WTC11 (cell line): ENCODE results near the gene FBXW9.

Source experiments
- CREB1 ChIP-seq: sonication (generic); formaldehyde crosslinking; IDR thresholded peaks from 2 replicates; pipeline ENCODE4 v1.8.0; 2023; ENCODE audit warnings: mild to moderate bottlenecking, missing genetic modification reagents
- NFYB ChIP-seq: sonication (generic); formaldehyde crosslinking; conservative IDR thresholded peaks from 2 replicates; pipeline ENCODE4 v1.8.0; 2022; ENCODE audit warnings: low read depth, missing genetic modification reagents
- TF ChIP-seq, protein P1 (sequence below): sonication (generic); formaldehyde crosslinking; IDR thresholded peaks from 2 replicates; pipeline ENCODE4 v1.8.1; 2023; ENCODE audit warnings: mild to moderate bottlenecking, missing genetic modification reagents, moderate library complexity
- TF ChIP-seq, protein P2 (sequence below): fragments of 200-600 bp; IDR thresholded peaks from 2 replicates; pipeline ENCODE4 v1.8.0; 2022; ENCODE audit warnings: antibody characterized with exemption

DNA sequence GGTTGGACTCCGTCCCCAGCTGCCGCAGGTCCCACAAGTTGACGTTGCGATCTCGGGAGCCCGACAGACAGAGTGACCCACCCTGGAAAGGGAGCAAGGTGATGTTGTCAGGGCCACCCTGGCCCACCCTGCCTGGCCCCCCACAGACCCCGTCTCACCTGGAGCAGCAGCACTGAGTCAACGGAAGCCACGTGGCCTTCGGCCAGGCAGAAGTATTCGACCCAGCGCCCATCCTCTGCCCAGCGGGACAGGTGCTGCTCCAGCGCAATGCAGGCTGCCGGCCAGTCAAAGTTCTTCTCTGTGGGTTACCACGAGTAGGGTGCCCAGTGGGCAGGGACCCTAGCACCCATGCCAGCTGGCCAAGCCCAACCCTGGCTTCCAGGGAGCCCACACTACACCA lies 1.8 kb downstream of the FBXW9 start:
- TF ChIP-seq NFYB (CRISPR knock-in tag) (no peak), CREB1 (CRISPR knock-in tag) (no peak)
- TF ChIP-seq, protein P1, sequence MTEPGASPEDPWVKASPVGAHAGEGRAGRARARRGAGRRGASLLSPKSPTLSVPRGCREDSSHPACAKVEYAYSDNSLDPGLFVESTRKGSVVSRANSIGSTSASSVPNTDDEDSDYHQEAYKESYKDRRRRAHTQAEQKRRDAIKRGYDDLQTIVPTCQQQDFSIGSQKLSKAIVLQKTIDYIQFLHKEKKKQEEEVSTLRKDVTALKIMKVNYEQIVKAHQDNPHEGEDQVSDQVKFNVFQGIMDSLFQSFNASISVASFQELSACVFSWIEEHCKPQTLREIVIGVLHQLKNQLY (CRISPR knock-in tag), result no peak
- TF ChIP-seq, protein P2, sequence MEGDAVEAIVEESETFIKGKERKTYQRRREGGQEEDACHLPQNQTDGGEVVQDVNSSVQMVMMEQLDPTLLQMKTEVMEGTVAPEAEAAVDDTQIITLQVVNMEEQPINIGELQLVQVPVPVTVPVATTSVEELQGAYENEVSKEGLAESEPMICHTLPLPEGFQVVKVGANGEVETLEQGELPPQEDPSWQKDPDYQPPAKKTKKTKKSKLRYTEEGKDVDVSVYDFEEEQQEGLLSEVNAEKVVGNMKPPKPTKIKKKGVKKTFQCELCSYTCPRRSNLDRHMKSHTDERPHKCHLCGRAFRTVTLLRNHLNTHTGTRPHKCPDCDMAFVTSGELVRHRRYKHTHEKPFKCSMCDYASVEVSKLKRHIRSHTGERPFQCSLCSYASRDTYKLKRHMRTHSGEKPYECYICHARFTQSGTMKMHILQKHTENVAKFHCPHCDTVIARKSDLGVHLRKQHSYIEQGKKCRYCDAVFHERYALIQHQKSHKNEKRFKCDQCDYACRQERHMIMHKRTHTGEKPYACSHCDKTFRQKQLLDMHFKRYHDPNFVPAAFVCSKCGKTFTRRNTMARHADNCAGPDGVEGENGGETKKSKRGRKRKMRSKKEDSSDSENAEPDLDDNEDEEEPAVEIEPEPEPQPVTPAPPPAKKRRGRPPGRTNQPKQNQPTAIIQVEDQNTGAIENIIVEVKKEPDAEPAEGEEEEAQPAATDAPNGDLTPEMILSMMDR, result no peak
